Transverse colon (tissue), 4 donors: ENCODE results near the gene SF3A2. TPM values are rescaled to one million over a fixed set of nuclear protein-coding genes. Genes with fewer than 3 reads are reported as not detected.

Source experiments
- DNase-seq: peaks from one replicate; pipeline ENCODE4 v3.0.0-alpha.2; 2019
- H3K27ac ChIP-seq, 4 donors: fragments of 200-600 bp; sonication (generic); 2 replicates each; pipeline ENCODE4 v1.5.1; 2016 to 2018; ENCODE audit warnings: inconsistent platforms in 4 of 4
- H3K27me3 ChIP-seq: fragments of 200-600 bp; sonication (generic); 2 replicates; pipeline ENCODE4 v1.5.1; 2017; ENCODE audit warnings: inconsistent platforms
- H3K36me3 ChIP-seq, 4 donors: fragments of 200-600 bp; sonication (generic); 2 replicates each; pipeline ENCODE4 v1.5.1; 2017 to 2019; ENCODE audit warnings: inconsistent platforms in 4 of 4
- H3K4me1 ChIP-seq, 4 donors: fragments of 200-600 bp; sonication (generic); 2 replicates each; pipeline ENCODE4 v1.5.1; 2017 to 2020; ENCODE audit warnings: inconsistent platforms in 4 of 4
- H3K4me3 ChIP-seq, 4 donors: fragments of 200-600 bp; sonication (generic); 1 replicate in 1 of 4; 2 replicates in 3 of 4; pipeline versions ENCODE4 v1.5.1 to v1.6.1; 2017 to 2019; ENCODE audit warnings: inconsistent platforms in 4 of 4
- H3K9me3 ChIP-seq, 2 donors: fragments of 200-600 bp; sonication (generic); 2 replicates each; pipeline ENCODE4 v1.5.1; 2017 to 2019; ENCODE audit warnings: inconsistent platforms in 2 of 2
- EP300 ChIP-seq: sonication (generic); formaldehyde crosslinking; IDR thresholded peaks from one replicate; pipeline ENCODE4 v1.6.1; 2017; ENCODE audit warnings: antibody characterized with exemption, low read depth
- POLR2A ChIP-seq: fragments of 450-650 bp; IDR thresholded peaks from one replicate; pipeline ENCODE4 v1.6.1; 2016; ENCODE audit warnings: antibody characterized with exemption, mild to moderate bottlenecking, moderate library complexity
- POLR2AphosphoS5 ChIP-seq, 3 donors: sonication (generic); formaldehyde crosslinking; IDR thresholded peaks; one replicate each; pipeline ENCODE4 v1.6.1; 2016; ENCODE audit warnings: antibody characterized with exemption in 3 of 3
- WGBS, 2 donors: methylation state at CpG; one replicate each; pipeline ENCODE4 v1.1.5; 2018; ENCODE audit warnings: low coverage in 1 of 2; 5-methylcytosine and 5-hydroxymethylcytosine counted together
- in situ Hi-C, 4 donors: fragments of 200-750 bp; cut with MboI; loops; one replicate each; pipeline versions ENCODE4 v1.15.0 to v1.15.1; 2017; ENCODE audit warnings: low sequenced_read_pairs in 3 of 4, low pct_ligation_motif_present in 1 of 4, low pct_unique_long_range_greater_than_20kb in 1 of 4
- intact Hi-C: fragments of 100-400 bp; cut with DNase I; formaldehyde crosslinking; loops from one replicate; pipeline ENCODE4 v1.15.1; 2023; ENCODE audit warnings: low total_unique reads
- total RNA-seq, 4 donors: library from RNA; depleted of rRNA; stranded (reverse); fragments of >200 nt; gene quantifications; one replicate each; pipeline ENCODE4 v1.1.0, GENCODE V29; 2016
- TF ChIP-seq, protein P1 (sequence below), 5 experiments: fragments of 200-600 bp in 3 of 5; fragments of 450-650 bp in 2 of 5; sonication (generic) in 3 of 5; IDR thresholded peaks; 1 replicate in 2 of 5; 2 replicates in 3 of 5; pipeline ENCODE4 v1.5.1; 2016 to 2017; ENCODE audit warnings: antibody characterized with exemption in 5 of 5, inconsistent platforms in 3 of 5, mild to moderate bottlenecking in 2 of 5, moderate library complexity in 1 of 5

The SF3A2 gene
- total RNA-seq, 4 donors from 2014 or later: 35.8 to 54.6 (median 41.6) TPM

DNA sequence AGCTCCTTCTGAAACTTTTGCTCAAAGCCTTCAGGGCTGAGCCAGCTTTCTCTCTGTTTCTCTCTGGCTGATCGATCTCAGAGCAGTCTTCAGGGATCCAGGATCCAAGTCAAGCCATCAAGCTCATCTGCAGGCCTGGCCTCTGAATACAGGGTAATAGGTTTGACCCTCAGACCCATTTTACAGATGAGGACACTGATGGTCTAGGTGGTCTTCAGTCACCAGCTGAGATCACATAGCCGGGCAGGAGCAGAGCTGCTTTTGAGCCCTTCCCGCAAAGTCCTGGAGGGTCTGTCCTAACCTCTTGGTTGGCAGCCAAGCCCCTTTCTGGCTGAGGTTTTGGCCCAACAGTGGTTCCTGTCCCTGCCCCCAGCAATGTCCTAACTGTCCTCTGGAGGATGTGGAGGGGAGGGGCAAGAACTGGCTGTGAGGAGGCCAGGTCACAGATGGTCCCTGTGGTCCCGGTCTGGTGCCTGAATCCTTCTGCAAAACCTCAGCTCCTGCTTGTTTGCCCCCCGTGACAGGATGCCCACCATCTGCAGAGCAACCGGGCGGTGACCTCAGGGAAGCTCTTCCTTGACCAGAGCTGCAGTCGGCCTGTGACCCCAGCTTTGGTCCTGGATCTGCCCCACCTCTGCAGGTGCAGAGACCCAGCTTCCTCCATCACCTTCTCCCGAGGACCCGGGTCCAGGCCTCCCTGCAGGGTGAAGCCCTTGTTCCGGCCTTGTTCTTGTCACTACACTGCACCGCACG is 51.1 kb downstream of the SF3A2 start:
- H3K4me1 ChIP-seq: peaks cover 3 to 28% (median 20%) of the 10 kb centered on the region in 4 donors
- H3K4me3 ChIP-seq: no peak overlapping the region
- H3K9me3 ChIP-seq: no peaks in the 10 kb centered on the region
- in situ Hi-C loops: loop anchor here in 2 of 4 donors (25.0 kb wide), 1 partner anchor 100 kb away; no protein-coding TSS in a partner anchor
- intact Hi-C loops: loop anchor here (10.0 kb wide), 1 partner anchor 1897 kb away; the partner anchor contains the start of genes ANKRD24 and SIRT6
- H3K36me3 ChIP-seq: no peaks in the 10 kb centered on the region
- no peak for TF ChIP-seq EP300
- 65% methylated on average over 13 of the region's 13 CpGs; no CpG with 5 or more reads in 1 of the 2 donors for WGBS, 2 donors
- DNase-seq: no peak
- no peak overlapping the region for H3K27ac ChIP-seq
- H3K27me3 ChIP-seq: peaks cover 71% of the 10 kb centered on the region

DNA sequence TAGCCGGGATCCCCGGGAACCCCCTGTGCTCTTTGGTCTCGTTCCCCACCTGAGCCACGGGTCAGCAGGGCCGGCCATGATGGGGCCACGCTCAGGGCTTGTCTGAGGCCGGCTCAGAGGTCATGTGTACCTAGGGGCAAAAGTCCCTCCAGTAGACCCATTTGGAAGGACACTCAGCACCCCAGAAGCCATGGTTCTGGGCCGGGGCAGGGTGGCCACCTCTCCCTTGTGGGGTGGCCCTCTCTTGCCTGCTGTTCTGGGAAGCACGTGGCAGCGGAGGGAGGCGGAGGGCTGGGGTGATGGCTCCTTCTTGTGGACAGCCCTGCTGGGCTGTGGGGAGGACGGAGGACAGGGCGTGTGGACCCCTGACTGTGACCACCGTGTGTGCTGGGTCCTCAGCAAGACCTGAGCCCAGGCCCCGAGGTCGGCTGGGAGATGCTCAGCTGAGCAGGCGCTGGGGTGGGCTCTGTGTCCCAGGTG is 51.8 kb downstream of the SF3A2 start:
- H3K4me3 ChIP-seq: no peak overlapping the region
- no peak overlapping the region for H3K27ac ChIP-seq
- H3K4me1 ChIP-seq: peaks cover 3 to 28% (median 20%) of the 10 kb centered on the region in 4 donors
- H3K27me3 ChIP-seq: peaks cover 71% of the 10 kb centered on the region
- no peak for DNase-seq
- 74% methylated on average over 14 of the region's 17 CpGs; no CpG with 5 or more reads in 1 of the 2 donors for WGBS, 2 donors
- in situ Hi-C loops (loop anchor here in 2 of 4 donors (25.0 kb wide), 1 partner anchor 99 kb away; no protein-coding TSS in a partner anchor), intact Hi-C loops (loop anchor here (10.0 kb wide), 1 partner anchor 1896 kb away; the partner anchor contains the start of genes ANKRD24 and SIRT6)
- no peaks in the 10 kb centered on the region for H3K36me3 ChIP-seq
- H3K9me3 ChIP-seq: no peaks in the 10 kb centered on the region
- no peak for TF ChIP-seq POLR2AphosphoS5 (IDR thresholded peaks at IDR 0.05)
- TF ChIP-seq POLR2A: no peak
- TF ChIP-seq, protein P1, sequence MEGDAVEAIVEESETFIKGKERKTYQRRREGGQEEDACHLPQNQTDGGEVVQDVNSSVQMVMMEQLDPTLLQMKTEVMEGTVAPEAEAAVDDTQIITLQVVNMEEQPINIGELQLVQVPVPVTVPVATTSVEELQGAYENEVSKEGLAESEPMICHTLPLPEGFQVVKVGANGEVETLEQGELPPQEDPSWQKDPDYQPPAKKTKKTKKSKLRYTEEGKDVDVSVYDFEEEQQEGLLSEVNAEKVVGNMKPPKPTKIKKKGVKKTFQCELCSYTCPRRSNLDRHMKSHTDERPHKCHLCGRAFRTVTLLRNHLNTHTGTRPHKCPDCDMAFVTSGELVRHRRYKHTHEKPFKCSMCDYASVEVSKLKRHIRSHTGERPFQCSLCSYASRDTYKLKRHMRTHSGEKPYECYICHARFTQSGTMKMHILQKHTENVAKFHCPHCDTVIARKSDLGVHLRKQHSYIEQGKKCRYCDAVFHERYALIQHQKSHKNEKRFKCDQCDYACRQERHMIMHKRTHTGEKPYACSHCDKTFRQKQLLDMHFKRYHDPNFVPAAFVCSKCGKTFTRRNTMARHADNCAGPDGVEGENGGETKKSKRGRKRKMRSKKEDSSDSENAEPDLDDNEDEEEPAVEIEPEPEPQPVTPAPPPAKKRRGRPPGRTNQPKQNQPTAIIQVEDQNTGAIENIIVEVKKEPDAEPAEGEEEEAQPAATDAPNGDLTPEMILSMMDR (IDR thresholded peaks at IDR 0.05): no peak
- TF ChIP-seq EP300: no peak

DNA sequence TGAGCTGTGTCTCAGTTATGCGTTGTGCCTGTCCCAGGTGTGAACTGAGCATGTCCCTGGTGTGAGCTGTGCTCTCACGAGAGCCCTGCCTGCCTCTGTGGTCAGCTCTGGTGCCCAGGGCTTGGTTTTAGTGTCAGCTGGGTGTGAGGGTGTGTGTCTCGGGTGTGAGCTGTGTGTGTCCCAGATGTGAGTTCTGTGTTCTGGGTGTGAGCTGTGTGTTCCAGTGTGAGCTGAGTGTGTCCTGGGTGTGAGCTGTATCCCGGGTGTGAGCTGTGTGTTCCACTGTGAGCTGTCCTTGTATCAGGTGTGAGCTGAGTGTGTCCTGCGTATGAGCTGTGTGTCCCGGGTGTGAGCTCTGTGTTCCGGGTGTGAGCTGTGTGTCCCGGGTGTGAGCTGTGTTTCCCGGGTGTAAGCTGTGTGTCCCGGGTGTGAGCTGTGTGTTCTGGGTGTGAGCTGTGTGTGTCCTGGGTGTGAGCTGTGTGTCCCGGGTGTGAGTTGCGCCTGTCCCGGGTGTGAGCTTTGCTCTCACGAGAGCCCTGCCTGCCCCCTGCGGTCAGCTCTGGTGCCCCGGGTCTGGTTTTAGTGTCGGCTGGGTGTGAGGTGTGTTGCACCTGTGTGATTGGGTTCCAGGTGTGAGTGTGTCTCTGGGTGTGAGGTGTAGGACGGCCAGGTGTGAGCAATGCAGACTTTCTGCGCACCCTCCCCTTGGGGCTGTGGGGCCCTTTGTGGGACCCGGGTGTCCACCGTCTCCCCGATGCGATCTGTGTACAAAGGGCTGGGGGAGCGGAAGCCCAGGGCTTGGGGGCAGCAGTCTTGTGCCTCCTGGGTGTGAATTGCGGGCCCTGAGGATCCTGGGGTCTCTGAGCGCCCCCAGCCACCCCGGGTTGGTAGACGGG is 52.4 kb downstream of the SF3A2 start:
- TF ChIP-seq POLR2A (no peak), POLR2AphosphoS5 (IDR thresholded peaks at IDR 0.05) (no peak), EP300 (no peak)
- TF ChIP-seq, protein P1 (IDR thresholded peaks at IDR 0.05): no peak
- Histone ChIP-seq H3K4me3 (peak overlapping the region in 1 of 4 donors; percentile 46), H3K36me3 (no peaks in the 10 kb centered on the region), H3K27ac (peak overlapping the region; percentile 18 to 65 (median 55)), H3K27me3 (peaks cover 71% of the 10 kb centered on the region), H3K4me1 (peaks cover 3 to 28% (median 21%) of the 10 kb centered on the region in 4 donors), H3K9me3 (no peaks in the 10 kb centered on the region)
- intact Hi-C loops (loop anchor here (10.0 kb wide), 1 partner anchor 1896 kb away; the partner anchor contains the start of genes ANKRD24 and SIRT6), in situ Hi-C loops (loop anchor here in 2 of 4 donors (25.0 kb wide), 1 partner anchor 98 kb away; no protein-coding TSS in a partner anchor)
- WGBS, 2 donors: 37% methylated on average over 24 of the region's 28 CpGs; no CpG with 5 or more reads in 1 of the 2 donors
- DNase-seq: no peak

DNA sequence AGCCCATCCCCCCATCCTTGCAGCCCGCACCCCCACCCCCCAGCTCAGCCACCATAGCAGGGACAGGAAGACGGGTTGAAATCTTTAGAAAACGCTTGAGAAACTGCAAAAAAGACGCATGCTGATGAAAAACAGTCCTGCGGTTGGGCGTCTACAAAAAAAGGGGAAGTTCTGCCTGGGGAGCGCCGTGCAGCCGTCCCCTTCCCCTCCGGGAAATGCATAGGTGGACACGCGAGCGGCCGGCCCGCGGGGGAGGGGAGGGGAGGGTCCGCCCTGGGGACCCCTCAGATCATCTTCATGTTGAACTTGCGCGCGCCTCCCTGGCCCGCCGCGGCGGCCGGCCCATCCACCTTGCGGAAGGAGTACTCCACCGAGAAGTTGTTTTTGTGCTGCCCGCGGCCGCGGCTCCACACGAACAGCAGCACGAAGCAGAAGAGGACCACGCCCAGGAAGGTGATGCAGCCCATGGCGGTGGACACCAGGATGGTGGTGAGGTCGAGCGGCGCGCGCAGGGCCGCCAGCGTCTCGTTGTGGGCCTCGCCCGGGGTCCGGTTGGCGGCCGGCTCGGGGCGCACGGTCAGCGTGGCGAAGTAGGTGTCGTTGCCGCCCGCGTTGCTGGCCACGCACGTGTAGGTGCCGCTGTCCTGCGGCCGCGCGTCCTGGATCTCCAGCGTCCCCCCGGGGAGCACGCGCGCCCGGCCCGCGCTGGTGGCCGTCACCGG is 53.3 kb downstream of the SF3A2 start:
- Histone ChIP-seq H3K36me3 (no peaks in the 10 kb centered on the region), H3K4me1 (peaks cover 8 to 37% (median 25%) of the 10 kb centered on the region in 4 donors), H3K27ac (peak overlapping the region; percentile 18 to 65 (median 55)), H3K9me3 (no peaks in the 10 kb centered on the region), H3K4me3 (peak overlapping the region in 3 of 4 donors; percentile 11 to 46 (median 38)), H3K27me3 (peaks cover 79% of the 10 kb centered on the region)
- TF ChIP-seq, protein P1 (IDR thresholded peaks at IDR 0.05): no peak
- TF ChIP-seq POLR2AphosphoS5 (IDR thresholded peaks at IDR 0.05): no peak
- TF ChIP-seq POLR2A: no peak
- no peak for TF ChIP-seq EP300
- in situ Hi-C loops (loop anchor here in 2 of 4 donors (25.0 kb wide), 1 partner anchor 97 kb away; no protein-coding TSS in a partner anchor), intact Hi-C loops (loop anchor here (10.0 kb wide), 1 partner anchor 1895 kb away; the partner anchor contains the start of genes ANKRD24 and SIRT6)
- WGBS, 2 donors: 8% methylated on average over 46 of the region's 74 CpGs; no CpG with 5 or more reads in 1 of the 2 donors
- DNase-seq: peak; percentile 53
